Middle frontal gyrus (tissue), 1 donor: ENCODE data around the gene MALT1.

Experiments
- DNase-seq: peaks from one replicate; pipeline ENCODE4 v3.0.0-alpha.2; 2015; ENCODE audit warnings: low spot score; ENCODE audit errors: extremely low spot score

The MALT1 gene

DNA sequence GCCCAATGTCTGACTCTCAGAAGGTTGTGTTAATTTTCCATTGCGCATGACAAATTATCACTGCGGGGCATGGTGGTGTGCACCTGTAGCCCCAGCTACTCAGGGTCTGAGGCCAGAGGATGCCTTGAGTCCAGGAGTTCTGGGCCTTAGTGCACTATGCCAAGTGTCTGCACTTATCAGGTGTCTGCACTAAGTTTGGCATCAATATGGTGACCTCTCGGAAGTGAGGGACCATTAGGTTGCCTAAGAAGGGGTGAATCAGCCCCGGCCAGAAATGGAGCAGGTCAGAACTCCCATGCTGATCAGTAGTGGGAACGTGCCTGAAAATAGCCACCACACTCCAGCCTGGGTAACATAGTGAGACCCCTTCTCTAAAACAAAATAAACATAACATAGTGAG lies 131.7 kb downstream of the MALT1 start:
- DNase-seq = no peak

GRCh38 chr18:58803978-58804377 lies 132.7 kb downstream of the MALT1 start:
- DNase-seq = no peak
